GM21723 (cell line): Measurements from ENCODE around the gene CEBPE.
A peak's percentile ranks its signal among the peaks of the same experiment; 100 is the strongest.

ENCODE experiments used
- ATAC-seq: cut with Tn5 transposase; IDR thresholded peaks from one replicate; pipeline ENCODE4 v1.9.1; 2021; ENCODE audit warnings: mild to moderate bottlenecking, moderate library complexity; ENCODE audit not compliant: unreplicated experiment

The CEBPE gene

DNA sequence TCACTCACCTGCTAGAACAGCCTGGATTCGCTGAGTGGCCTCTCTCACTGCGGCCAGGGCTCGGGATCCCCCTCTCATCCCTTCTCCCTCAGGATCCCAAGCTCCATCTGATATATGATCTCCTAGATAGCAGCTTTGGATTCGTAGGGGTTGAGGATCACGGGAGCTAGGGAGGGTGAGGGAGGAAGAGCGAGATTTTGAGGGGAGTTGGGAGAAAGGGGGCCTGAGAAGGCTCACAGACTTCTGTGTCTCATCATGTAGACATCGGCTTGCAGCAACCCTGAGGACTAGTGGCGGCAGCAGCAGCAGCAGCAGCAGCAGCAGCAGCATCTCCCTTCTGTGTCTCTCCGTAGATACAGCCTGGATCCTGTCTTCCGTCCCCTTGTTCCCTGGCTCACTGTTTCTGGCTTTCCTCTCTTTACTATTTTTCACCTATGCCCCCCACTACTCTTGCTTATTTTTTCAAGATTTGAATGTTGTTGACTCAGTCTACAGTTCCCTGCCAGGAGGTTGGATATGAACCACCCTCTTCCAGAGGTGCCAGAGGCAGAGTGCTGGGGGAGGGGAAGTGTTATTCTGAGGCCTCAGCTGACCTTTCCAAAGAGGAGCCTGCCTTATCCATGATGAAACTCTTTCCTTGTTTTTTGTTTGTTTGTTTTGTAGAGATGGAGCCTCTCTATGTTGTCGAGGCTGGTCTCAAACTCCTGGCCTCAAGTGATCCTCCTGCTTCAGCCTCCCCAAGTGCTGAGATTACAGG lies 14.3 kb downstream of the CEBPE start, which contains the start of gene CIROP:
Gene CIROP (minus strand): TSS at position 399 of the 757 bp plus-strand sequence. CDS start 69 bp downstream, at position 330.
- ATAC-seq, result no peak

DNA sequence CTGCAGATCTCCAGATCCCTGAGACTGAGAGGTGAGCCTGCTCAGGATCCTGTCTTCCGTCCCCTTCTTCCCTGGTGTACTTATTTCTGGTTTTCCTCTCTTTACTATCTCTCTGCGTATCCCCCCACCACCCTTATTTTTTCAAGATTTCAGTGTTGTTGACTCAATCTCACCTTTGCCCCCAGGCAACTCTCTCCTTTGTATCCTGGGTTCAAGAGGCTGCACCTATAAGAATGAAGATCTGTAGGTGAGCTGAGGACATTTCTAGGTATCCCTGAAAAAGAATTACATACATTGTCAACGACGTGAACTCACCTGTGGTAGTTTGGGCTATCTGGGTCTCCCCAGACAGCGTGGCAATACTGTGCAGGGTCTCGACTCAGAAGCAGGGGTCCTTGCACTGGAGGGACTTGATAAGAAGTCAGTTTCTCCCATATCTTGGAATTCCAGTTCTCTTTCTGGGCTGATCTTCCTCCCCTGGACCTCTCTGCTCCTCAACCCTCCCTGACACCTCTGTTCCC lies 14.9 kb downstream of the CEBPE start:
- ATAC-seq, result no peak

DNA sequence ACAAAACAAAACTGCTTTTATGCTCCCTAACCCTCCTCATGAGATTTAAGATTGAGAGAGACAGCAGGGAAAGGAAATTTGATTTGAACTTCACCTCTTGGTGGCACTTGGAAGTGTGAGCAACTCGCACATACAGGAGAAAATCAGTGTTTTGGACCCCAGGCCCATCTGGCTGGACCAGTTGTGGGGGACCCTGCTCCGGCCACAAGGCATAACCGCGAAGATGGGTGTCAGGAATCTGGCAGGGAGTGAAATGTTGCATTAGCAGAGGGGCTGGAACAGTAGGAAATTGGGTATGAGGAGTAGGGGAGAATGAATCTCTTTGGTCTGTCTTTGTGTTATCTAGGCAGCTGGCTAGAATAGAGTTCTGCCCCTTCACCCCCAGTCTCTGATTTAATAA lies 15.5 kb downstream of the CEBPE start:
- no peak for ATAC-seq

DNA sequence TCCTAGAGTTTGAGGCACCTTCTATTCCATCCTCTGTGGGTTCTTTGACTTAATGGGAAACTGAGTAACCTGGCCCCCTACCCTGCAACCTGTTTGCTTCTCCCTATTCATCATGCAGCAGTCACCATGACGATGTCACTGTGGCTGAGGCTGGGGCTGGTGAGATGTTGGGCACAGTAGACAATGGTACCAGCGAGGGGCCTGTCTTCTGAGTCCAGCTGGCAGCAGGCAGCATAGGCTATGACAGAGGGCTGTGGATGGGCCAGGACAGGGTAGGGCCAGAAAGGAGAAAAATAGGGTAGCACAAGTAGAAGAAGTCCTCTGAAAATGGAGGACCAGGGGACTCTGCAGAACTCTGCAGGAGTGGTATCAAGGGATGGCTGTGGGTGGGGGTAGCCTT lies 16.3 kb downstream of the CEBPE start:
- ATAC-seq, result no peak

DNA sequence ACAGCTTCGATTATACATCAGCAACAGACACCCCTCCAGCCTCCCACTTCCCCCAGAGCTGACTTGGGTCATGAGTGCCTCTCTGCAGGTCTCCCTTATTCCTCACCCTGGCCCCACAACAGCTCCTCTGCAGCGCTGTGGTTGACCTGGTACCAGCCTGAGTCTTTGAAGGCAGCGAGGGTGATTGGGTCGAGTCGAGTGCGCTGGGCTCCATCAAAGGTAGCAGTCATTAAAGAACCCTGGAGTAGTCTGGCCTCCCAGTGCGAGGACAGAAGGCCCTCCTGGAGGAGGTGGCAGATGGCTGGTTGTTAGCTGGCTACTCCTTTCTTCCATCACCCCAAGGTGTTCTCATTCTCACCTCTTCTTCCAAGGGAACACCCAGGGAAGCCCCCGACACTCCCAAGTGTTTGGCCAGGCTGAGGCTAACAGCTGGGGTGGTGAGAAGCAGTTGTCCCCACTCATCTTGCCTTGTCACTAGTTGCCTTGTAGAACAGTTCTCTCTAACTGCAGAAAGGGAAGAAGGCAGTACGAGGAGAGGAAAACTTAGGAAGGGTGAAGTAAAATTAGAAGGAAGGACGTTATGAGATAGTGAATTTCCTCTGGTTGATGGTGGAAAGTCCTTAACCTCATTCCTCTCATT lies 16.9 kb downstream of the CEBPE start:
- no peak for ATAC-seq

DNA sequence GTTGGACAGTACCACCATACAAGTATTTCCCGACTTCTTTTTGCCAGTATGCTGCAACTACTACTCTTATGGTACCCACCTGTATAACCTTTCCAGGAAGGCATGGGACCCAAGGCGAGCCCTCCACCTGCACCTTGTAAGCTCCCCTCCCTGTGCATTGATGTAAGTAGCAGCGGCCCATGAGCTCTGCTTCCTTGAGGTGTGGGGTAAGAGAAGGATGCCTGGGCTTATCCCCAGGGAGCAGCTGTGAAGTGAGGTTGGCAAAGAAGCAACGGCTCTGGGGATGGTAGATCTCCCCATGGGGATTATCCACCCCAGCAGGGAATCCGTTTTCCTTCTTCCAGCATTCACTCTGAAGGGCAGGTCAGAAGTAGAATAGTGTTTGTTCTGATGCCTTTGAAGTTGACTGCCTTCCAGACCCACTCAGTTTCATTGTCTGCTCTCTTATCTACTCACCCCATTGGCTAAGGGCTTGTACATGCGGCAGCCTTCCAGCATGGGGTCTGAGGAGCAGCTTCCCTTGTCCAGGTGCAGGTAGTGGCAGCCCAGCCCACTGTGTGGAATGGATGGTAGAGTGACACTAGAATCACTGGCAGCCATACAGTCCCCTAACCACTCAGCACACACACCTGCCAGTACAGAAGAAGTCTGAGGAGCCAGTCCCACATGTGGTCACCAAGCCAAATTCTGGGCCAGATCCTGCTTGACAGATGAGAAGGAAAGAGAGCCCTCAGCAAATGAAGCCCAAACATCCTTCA lies 17.7 kb downstream of the CEBPE start:
- ATAC-seq, result no peak

DNA sequence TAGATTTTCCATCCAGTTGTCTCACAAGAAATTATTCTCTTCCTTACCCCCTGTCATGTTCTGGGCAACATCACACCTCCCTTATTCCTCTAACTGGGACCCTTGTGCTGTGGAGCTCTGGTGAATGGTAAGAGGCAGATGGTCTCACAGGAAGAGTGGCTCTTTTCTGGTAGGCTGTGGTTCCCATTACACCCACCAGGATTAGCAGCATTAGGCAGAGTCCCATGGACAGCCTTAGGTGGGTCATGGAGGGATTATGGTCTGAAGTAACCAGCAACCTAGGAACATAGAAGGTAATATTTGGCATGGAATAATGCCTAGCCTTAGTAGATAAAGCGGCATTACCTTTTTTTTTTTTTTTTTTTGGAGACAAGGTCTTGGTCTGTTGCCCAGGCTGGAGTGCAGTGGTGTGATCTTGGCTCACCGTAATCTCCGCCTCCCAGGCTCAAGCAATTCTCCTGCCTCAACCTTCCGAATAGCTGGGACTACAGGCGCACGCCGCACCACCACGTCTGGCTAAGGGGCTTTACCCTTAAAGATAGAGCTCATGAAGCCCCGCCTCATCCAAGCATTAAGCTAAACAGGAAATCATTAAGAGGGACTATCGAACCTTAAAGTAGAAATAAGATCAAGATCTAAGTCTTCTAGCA lies 19.7 kb downstream of the CEBPE start:
- no peak for ATAC-seq

DNA sequence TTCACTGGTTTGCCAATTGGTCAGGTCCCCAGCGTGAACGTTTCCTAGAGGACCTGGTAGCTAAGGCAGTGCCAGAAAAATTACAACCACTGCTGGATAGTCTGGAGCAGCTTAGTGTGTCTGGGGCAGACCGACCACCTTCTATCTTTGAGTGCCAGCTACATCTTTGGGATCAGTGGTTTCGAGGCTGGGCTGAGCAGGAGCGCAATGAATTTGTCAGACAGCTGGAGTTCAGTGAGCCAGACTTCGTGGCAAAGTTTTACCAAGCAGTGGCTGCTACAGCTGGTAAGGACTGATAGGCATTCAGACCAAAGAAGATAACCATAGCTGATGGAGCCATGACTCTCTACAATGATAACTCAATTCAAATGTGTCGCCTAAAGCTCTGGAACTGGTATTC lies 21.3 kb downstream of the CEBPE start:
- ATAC-seq, result no peak

DNA sequence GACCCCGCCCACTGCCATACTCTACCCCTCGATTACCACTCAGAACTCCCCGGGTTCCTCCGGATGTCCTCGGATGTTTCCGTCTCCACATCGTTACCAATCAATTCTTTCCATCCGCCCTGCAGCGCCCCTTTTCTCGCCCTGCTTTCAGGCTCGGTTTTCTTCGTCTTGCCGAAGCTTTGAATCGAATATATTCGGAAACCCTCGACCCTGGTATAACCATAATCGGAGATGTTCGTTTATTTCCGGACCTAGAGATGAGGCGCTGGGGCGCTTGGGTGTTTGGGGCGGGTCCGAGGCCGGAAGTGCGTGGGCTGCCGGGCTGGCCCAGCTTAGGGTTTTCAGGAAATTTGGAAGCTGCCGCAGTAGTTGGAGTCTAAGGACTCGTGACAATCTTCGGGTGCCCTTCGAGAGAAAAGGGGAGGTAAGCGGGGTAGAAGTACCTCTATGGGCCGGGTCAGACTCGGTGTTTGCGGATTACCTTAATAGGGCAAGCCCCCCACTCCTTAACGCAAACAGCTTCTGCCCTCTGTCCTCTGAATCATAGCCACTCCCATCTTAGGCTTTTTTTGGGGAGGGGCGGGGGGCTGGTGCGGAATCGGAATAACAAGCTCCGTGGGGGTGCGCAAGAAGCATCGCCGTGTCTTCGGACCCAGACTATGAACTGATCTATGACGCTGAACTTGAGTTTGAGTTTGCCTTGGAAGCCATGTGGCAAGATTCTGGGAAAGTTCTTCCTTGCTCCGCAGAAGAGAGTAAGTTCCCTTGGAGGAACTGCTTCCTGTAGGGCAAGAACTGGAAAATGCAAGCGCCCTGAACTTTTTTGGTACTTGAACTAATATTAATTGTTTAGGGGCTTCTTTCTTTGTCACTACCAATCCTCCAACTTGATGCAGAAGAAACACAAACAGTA lies 23.6 kb downstream of the CEBPE start, which contains the start of gene C14orf119:
Gene C14orf119 (plus strand): TSS at position 310 of the 913 bp plus-strand sequence. CDS start 2,154 bp downstream, outside the sequence.
- peak; percentile 91 for ATAC-seq

DNA sequence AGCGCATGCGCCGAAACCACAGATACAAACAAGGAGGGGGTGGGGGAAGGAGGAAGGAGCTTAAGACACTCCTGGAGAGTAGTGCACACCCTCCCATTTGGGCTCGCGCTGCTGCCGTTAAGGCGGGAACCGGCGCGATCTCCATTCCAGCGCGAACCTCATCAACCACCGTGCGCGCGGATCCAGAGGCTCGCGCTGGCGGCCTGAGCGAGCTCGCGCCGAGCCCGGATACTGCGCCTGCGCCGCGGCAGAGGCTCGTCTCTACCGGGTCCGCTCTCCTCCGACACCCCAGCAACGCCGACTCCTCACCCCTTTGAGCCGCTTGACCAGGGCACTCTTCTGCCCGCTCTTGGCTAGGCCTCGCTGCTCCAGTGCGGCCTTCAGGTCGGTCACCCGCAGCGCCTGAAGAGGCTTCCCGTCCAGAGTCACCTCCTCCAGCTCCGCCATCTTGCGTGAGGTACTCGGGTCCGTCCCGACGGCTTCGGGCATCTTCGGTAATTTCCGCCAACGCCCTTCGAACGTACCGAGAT lies 24.3 kb downstream of the CEBPE start, which contains the start of gene ACIN1:
Gene ACIN1 (minus strand): TSS at position 471 of the 530 bp plus-strand sequence. CDS start 24 bp downstream, at position 447.
- peak; percentile 43 for ATAC-seq

DNA sequence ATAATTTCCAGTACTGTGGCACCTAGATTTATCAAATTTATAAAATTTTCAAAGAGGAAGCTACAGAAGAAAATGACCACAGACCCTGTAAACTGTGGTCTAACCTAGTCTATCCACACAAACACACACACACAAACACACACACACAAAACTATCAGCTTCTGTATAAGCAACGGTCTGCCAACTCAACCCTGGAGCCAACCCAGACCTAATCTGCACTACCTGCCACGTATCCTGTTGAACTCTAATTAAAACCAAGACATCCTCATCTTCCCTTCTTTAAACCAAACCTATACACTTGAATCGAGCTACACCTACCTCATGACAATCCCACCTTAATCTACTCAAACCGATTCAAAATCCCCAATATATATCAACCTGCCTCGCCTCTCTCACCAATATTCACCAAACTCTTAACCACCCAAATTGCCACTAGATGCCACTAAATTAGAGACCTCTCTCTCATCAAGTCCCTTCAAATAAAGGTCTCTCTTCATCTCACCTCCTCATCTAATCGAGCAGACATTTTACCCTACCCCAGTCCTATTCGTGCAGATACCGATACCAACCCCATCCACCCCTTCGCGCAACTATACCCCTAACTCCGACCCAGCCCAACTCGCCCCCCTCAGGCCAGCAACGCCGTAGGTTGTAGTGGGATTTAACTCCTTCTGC lies 24.9 kb downstream of the CEBPE start:
- no peak for ATAC-seq

DNA sequence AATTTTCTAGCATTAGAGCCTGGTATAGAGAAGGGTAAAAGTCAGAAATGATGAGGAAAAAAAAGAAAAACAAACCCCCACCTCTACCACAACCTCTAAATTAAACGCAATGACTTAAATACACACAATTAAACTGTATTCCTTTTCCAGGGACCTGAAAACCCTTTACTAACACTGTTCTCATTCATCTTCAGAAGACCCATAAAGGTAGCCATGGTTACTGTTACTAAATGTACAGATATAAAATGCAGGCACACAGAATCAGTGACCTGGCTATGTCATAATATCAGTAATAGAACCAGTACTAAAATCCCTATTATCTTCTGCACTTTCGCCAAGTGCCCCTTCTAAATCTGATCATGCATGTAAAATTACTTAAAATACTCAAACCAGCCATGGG lies 25.5 kb downstream of the CEBPE start:
- no peak for ATAC-seq

DNA sequence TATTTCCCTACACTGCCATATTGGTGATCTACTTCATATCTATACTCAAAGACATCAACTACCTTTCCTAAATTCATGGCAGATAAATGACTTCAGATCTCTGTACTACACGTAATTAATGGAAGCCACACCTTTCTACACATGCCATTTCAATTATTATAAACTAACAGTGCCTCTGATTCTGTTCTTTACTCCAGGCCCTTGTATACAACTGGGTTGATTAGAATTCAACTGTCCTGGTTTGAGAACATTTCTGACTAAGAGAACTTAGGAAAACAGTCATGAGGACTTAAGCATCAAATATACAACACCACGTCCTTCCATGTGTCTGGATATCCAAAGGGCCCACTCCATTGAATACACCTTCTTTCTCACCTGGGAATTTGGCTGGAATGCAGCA lies 26.0 kb downstream of the CEBPE start:
- no peak for ATAC-seq

DNA sequence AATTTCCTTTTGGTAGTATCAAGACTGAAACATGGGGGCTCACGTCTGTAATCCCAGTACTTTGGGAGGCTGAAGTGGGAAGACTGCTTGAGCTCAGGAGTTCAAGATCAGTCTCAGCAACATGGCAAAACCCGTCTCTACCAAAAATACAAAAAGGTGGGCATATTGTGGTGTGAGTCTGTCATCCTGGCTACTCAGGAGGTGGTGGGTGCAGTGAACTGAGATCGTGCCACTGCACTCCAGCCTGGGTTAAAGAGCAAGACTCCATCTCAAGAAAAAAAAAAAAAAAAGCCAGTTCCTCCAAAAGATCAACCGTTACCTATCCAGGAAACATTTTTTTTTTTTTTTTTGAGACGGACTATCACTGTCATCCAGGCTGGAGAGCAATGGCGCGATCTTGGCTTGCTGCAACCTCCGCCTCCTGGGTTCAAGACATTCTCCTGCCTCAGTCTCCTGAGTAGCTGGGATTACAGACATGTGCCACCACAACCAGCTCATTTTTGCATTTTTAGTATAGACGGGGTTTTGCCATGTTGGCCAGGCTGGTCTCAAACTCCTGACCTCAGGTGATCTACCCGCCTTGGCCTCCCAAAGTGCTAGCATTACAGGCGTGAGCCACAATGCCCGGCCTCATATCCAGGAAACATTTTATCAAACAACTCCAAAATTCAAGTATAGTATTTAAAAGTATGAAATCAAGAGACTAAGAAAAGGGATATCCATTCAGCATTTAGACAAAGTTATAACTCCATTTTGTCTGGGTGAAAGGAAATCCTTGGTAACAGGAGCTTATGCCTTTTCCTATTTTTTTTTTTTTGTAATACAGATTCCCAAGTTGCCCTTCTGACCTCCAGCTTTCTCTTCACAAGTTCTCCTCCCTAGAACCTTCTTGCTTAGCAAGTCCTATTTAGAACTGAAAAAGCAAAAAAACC lies 27.5 kb downstream of the CEBPE start:
- no peak for ATAC-seq

DNA sequence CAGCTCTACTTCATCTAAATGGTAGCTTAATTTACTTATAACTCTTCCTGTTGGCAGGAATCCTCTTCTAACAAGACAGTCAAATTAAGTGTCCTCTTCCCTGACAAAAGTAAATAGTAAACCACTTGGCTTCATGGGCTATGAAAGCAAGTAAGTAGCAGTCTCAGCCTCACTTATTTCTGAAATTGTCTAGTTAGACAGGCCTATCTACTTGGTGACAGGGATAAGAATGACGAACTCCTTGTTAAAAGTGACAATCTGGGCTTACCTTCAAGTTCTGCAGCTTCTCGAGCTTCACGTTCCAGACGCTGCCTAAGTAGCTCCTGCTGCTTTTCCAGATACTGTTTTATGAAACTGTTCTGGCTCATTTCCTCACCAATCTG lies 28.8 kb downstream of the CEBPE start:
- no peak for ATAC-seq

DNA sequence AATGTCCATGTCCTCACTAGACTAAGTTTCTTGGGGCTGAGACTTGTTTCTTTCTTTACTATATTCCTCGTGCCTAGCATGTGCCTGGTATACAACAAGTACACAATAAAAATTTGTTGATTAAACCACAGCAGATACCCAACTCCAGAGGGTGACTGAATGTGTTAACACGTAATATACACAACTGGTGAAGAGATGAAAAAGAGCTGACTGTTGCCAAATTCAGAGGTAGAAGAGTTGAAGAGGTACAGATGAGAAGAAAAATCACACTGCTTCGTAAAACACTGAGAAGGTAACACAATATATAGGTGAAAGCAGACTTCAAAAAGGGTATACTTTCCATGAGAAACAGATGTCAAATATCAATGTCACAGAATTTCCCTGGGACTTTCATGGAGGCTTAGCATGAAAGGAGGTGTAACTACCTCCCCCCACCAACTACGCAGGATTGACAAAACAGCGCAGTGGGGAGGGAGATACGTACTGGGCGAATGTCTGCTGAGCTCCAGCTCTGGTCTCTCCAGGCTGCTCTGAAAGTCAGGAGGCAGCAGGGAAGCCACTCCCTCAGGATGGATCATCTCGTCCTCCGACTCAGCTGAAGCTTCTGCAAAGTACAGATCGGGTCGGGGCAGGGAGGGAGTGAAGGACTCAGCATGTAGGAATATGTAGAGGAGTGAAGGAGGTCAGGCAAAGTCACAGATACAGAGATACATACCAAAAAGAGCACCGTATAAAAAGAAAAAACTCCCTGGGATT lies 29.4 kb downstream of the CEBPE start:
- no peak for ATAC-seq

DNA sequence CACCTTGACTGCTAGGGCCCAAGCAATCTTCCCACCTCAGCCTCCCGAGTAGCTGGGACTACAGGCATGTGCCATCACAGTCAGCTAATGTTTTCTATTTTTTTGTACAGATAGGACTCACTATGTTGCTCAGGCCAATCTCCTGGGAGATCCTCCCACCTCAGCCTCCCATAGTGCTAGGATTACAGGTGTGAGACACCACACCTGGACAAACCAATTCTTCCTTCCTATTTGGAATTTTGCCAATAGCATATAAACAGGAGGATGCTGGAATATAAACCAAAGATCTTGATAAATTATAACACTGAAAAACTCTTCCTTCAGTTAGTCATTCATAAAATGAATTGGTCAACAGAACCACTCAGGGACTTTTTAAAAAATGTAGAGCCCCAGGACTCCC lies 32.5 kb downstream of the CEBPE start:
- no peak for ATAC-seq
